Body of pancreas (tissue), 4 donors: ENCODE data around the gene TUG1. TPM values are rescaled to one million over a fixed set of nuclear protein-coding genes. Genes with fewer than 3 reads are reported as not detected.

ENCODE experiments used
- ATAC-seq: fragments of 150-250 bp; one replicate; pipeline ENCODE4 v1.9.1; 2016
- DNase-seq, 4 donors: peaks; one replicate each; pipeline ENCODE4 v3.0.0-alpha.2; 2019
- H3K27ac ChIP-seq, 4 donors: fragments of 200-600 bp; sonication (generic); 1 replicate in 3 of 4; 2 replicates in 1 of 4; pipeline versions ENCODE4 v1.5.1 to v1.6.1; 2016 to 2019; ENCODE audit warnings: mild to moderate bottlenecking in 1 of 4, mixed read lengths in 1 of 4, moderate library complexity in 1 of 4
- H3K27me3 ChIP-seq, 2 donors: fragments of 200-600 bp; sonication (generic); one replicate each; pipeline ENCODE4 v1.6.0; 2016; ENCODE audit warnings: mild to moderate bottlenecking in 1 of 2
- H3K36me3 ChIP-seq, 2 donors: fragments of 200-600 bp; sonication (generic); replicated peaks in 1 of 2; 2 replicates each; pipeline ENCODE4 v1.5.1; 2016; ENCODE audit warnings: low read depth in 2 of 2; ENCODE audit not compliant: insufficient read depth in 1 of 2
- H3K4me1 ChIP-seq: fragments of 200-600 bp; sonication (generic); one replicate; pipeline ENCODE4 v1.6.0; 2016
- H3K4me3 ChIP-seq, 2 donors: fragments of 200-600 bp; sonication (generic); 1 replicate in 1 of 2; 2 replicates in 1 of 2; pipeline ENCODE4 v1.5.1; 2016 to 2019
- H3K9me3 ChIP-seq, 3 donors: fragments of 200-600 bp; sonication (generic); 1 replicate in 2 of 3; 2 replicates in 1 of 3; pipeline ENCODE4 v1.5.1; 2016
- POLR2A ChIP-seq, 3 donors: fragments of 450-650 bp; IDR thresholded peaks; one replicate each; pipeline ENCODE4 v1.6.1; 2016; ENCODE audit warnings: antibody characterized with exemption in 3 of 3, mild to moderate bottlenecking in 2 of 3
- WGBS, 2 donors: methylation state at CpG; one replicate each; pipeline ENCODE4 v1.1.5; 2017; 5-methylcytosine and 5-hydroxymethylcytosine counted together
- intact Hi-C: fragments of 100-400 bp; cut with DNase I; formaldehyde crosslinking; loops from one replicate; pipeline ENCODE4 v1.15.1; 2023
- small RNA-seq: library from RNA; depleted of rRNA; stranded (forward); fragments of <200 nt; gene quantifications from one replicate; pipeline ENCODE3, GENCODE V24; 2016
- total RNA-seq, 2 donors: library from RNA; depleted of rRNA; stranded (reverse); fragments of >200 nt; gene quantifications; one replicate each; pipeline ENCODE4 v1.1.0, GENCODE V29; 2016
- TF ChIP-seq, protein P1 (sequence below), 7 experiments: fragments of 450-650 bp in 4 of 7; fragments of 200-600 bp in 3 of 7; sonication (generic) in 3 of 7; IDR thresholded peaks; one replicate each; pipeline ENCODE4 v1.5.1; 2016 to 2019; ENCODE audit warnings: antibody characterized with exemption in 7 of 7

Gene TUG1
- total RNA-seq, 2 donors from 2014 or later: 48.0 to 48.5 TPM

DNA sequence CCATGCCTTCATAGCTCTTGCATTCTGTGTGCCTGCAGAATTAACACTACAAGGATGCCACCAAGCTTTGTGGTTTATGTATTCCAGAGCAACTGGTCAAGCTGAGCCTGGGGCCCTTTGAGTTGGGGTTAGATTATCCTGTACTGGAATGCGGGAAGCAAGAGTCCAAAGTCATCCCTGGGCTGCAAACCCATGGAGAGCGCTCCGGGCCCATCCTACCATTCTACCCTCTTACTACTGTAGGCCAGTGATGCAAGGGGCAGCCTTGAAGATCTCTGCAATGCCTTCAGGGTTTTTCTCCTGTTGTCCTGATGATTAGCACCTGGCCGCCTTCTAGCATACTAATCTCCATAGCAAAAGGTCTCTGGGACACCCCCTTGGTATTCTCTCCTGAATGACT lies 51.3 kb downstream of the TUG1 start:
- WGBS, 2 donors: 97 to 100% methylated on average over 4 of the region's 4 CpGs
- DNase-seq (no peak), ATAC-seq (no peak)
- intact Hi-C loops: no loop called here
- Histone ChIP-seq H3K4me3 (no peak overlapping the region), H3K9me3 (no peaks in the 10 kb centered on the region), H3K36me3 (no peaks in the 10 kb centered on the region), H3K27me3 (no peaks in the 10 kb centered on the region), H3K4me1 (peaks cover 8% of the 10 kb centered on the region), H3K27ac (no peak overlapping the region)
- TF ChIP-seq, protein P1, sequence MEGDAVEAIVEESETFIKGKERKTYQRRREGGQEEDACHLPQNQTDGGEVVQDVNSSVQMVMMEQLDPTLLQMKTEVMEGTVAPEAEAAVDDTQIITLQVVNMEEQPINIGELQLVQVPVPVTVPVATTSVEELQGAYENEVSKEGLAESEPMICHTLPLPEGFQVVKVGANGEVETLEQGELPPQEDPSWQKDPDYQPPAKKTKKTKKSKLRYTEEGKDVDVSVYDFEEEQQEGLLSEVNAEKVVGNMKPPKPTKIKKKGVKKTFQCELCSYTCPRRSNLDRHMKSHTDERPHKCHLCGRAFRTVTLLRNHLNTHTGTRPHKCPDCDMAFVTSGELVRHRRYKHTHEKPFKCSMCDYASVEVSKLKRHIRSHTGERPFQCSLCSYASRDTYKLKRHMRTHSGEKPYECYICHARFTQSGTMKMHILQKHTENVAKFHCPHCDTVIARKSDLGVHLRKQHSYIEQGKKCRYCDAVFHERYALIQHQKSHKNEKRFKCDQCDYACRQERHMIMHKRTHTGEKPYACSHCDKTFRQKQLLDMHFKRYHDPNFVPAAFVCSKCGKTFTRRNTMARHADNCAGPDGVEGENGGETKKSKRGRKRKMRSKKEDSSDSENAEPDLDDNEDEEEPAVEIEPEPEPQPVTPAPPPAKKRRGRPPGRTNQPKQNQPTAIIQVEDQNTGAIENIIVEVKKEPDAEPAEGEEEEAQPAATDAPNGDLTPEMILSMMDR (IDR thresholded peaks at IDR 0.05): no peak
- TF ChIP-seq POLR2A (IDR thresholded peaks at IDR 0.05): no peak

DNA sequence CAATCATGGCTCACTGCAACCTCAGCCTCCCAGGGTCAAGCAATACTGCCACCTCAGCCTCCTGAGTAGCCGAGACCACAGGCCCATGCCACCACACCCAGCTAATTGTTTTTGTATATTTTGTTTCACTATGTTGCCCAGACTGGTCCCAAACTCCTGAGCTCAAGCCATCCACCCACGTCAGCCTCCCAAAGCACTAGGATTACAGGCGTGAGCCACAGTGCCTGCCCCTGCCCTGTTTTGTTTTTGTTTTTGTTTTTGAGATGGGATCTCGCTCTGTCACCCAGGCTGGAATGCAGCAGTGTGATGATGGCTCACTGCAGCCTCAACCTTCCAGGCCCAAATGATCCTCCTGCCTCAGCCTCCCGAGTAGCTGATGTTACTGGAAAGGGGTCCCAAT lies 53.5 kb downstream of the TUG1 start:
- H3K36me3 ChIP-seq: no peaks in the 10 kb centered on the region
- H3K9me3 ChIP-seq: no peaks in the 10 kb centered on the region
- WGBS, 2 donors: 88 to 100% methylated on average over 5 of the region's 5 CpGs
- peaks cover 8% of the 10 kb centered on the region for H3K4me1 ChIP-seq
- TF ChIP-seq POLR2A (IDR thresholded peaks at IDR 0.05): no peak
- TF ChIP-seq, protein P1 (IDR thresholded peaks at IDR 0.05): no peak
- no peaks in the 10 kb centered on the region for H3K27me3 ChIP-seq
- no peak for ATAC-seq
- H3K27ac ChIP-seq: no peak overlapping the region
- no peak for DNase-seq
- intact Hi-C loops: no loop called here
- H3K4me3 ChIP-seq: no peak overlapping the region

Small RNA genes within 50 kb of the gene (small RNA-seq; reads per million reads assigned to genes)
- not detected for gene RF01892

Other genes with a start within 250 kb of the TUG1 start
- 10 to 100 TPM in 1 of 2 donors, 1 to 10 TPM in 1; 9.1 to 13.5 TPM for gene MORC2, start 491 bp upstream of the TUG1 start, total RNA-seq
- 10 to 100 TPM; 35.5 to 50.1 TPM for gene SMTN, start 112.1 kb downstream of the TUG1 start, total RNA-seq
- 100 to 1,000 TPM; 127 to 198 TPM for gene SELENOM, start 138.3 kb downstream of the TUG1 start, total RNA-seq
- 10 to 100 TPM; 16.1 to 17.8 TPM for gene INPP5J, start 153.7 kb downstream of the TUG1 start, total RNA-seq
- gene PLA2G3, start 171.2 kb downstream of the TUG1 start, total RNA-seq: not detected
- gene RNF185, start 190.9 kb downstream of the TUG1 start, total RNA-seq: 10 to 100 TPM; 11.5 to 20.8 TPM
- 10 to 100 TPM; 27.5 to 79.8 TPM for gene LIMK2, start 243.0 kb downstream of the TUG1 start, total RNA-seq